Naive thymus-derived CD4-positive, alpha-beta T cell (primary cell): ENCODE measurements around the gene ZNF331. TPM values are rescaled to one million over a fixed set of nuclear protein-coding genes. Genes with fewer than 3 reads are reported as not detected.
"Not testable (repeated sequence)": the region's sequence is repeated elsewhere in the genome, so short reads cannot be mapped to it uniquely, and the experiment has no call there.

Experiments
- ATAC-seq: fragments of 150-1000 bp; cut with Tn5 transposase; 2 replicates; pipeline ENCODE4 v1.10.0; 2021; ENCODE audit warnings: mild to moderate bottlenecking, moderate library complexity
- CTCF ChIA-PET: fragments of 350-600 bp; sonication (Branson Sonifier 250); formaldehyde crosslinking; loops from one replicate; lab custom pipeline; 2021; ENCODE audit warnings: antibody characterized with exemption; lab: Charles Lee
- POLR2A ChIA-PET: fragments of 350-600 bp; sonication (Branson Sonifier 250); formaldehyde crosslinking; loops from one replicate; lab custom pipeline; 2021; ENCODE audit warnings: antibody characterized with exemption, inconsistent platforms; lab: Charles Lee
- DNase-seq, 9 donors: peaks; one replicate each; pipeline versions ENCODE4 v3.0.0 to v3.0.0-alpha.2; 2020 to 2022; ENCODE audit warnings: mixed read lengths in 1 of 9
- H3K27ac ChIP-seq: one replicate; pipeline ENCODE4 v1.7.0; 2013; ENCODE audit warnings: mild to moderate bottlenecking, low read depth, low read length, moderate library complexity
- H3K27me3 ChIP-seq, 2 donors: one replicate each; pipeline ENCODE4 v1.7.0; 2013; ENCODE audit warnings: low read length in 2 of 2, mild to moderate bottlenecking in 2 of 2, moderate library complexity in 2 of 2; ENCODE audit not compliant: control insufficient read depth in 2 of 2, insufficient read depth in 2 of 2
- H3K36me3 ChIP-seq, 3 experiments: 1 replicate in 2 of 3; 2 replicates in 1 of 3; pipeline ENCODE4 v1.7.0; 2013; ENCODE audit warnings: low read length in 3 of 3, mild to moderate bottlenecking in 3 of 3, moderate library complexity in 1 of 3; ENCODE audit not compliant: insufficient read depth in 3 of 3, control insufficient read depth in 2 of 3
- H3K4me1 ChIP-seq, 2 donors: one replicate each; pipeline ENCODE4 v1.7.0; 2013; ENCODE audit warnings: low read length in 2 of 2, mild to moderate bottlenecking in 2 of 2, moderate library complexity in 1 of 2; ENCODE audit not compliant: control insufficient read depth in 2 of 2, insufficient read depth in 2 of 2
- H3K4me3 ChIP-seq: 2 replicates; pipeline ENCODE4 v1.7.0; 2013; ENCODE audit warnings: mild to moderate bottlenecking, low read length
- H3K9me3 ChIP-seq, 3 experiments: 1 replicate in 2 of 3; 2 replicates in 1 of 3; pipeline ENCODE4 v1.7.0; 2013; ENCODE audit warnings: low read length in 3 of 3; ENCODE audit not compliant: control insufficient read depth in 2 of 3
- H3K27ac Mint-ChIP-seq, 9 donors: one replicate each; pipeline ENCODE4 v1.8.0; 2020 to 2022; ENCODE audit warnings: mixed read lengths in 9 of 9, mild to moderate bottlenecking in 8 of 9, moderate library complexity in 5 of 9, inconsistent platforms in 2 of 9
- H3K27me3 Mint-ChIP-seq, 5 donors: one replicate each; pipeline ENCODE4 v1.8.0; 2021 to 2022; ENCODE audit warnings: mixed read lengths in 5 of 5, mild to moderate bottlenecking in 1 of 5
- H3K36me3 Mint-ChIP-seq, 5 donors: one replicate each; pipeline ENCODE4 v1.8.0; 2020 to 2022; ENCODE audit warnings: mixed read lengths in 5 of 5, mild to moderate bottlenecking in 3 of 5, inconsistent platforms in 1 of 5
- H3K4me1 Mint-ChIP-seq, 7 donors: one replicate each; pipeline ENCODE4 v1.8.0; 2020 to 2022; ENCODE audit warnings: mixed read lengths in 7 of 7, mild to moderate bottlenecking in 3 of 7, inconsistent platforms in 1 of 7
- H3K4me3 Mint-ChIP-seq, 10 donors: one replicate each; pipeline ENCODE4 v1.8.0; 2020 to 2022; ENCODE audit warnings: mild to moderate bottlenecking in 10 of 10, mixed read lengths in 10 of 10, moderate library complexity in 6 of 10, inconsistent platforms in 2 of 10
- H3K9me3 Mint-ChIP-seq, 11 donors: one replicate each; pipeline ENCODE4 v1.8.0; 2020 to 2022; ENCODE audit warnings: mixed read lengths in 11 of 11, mild to moderate bottlenecking in 4 of 11, inconsistent platforms in 1 of 11, moderate library complexity in 1 of 11
- intact Hi-C, 2 donors: fragments of 100-400 bp; cut with micrococcal nuclease; formaldehyde crosslinking; loops; one replicate each; pipeline ENCODE4 v1.15.1; 2023
- polyA plus RNA-seq, 2 donors: library from polyadenylated mRNA; unstranded; fragments of 300-500 nt; fragmentation: Illumina TruSeq; gene quantifications; one replicate each; pipeline ENCODE4 v1.2.3, GENCODE V29; 2021
- total RNA-seq, 6 experiments: library from RNA in 5 of 6; stranded (reverse) in 5 of 6; gene quantifications; 1 replicate in 5 of 6; 2 replicates in 1 of 6; pipeline ENCODE4 v1.2.3 and lab custom pipeline; 2021 to 2026

ZNF331 gene
- total and polyA plus RNA-seq, 7 experiments from 2014 or later = 18.1 to 318 (median 68.0) TPM

GRCh38 chr19:53504365-53504703 lies 33.6 kb upstream of the ZNF331 start:
- H3K27me3 ChIP-seq, H3K4me1 Mint-ChIP-seq, H3K9me3 ChIP-seq, H3K36me3 ChIP-seq, H3K4me1 ChIP-seq, intact Hi-C loops, POLR2A ChIA-PET, CTCF ChIA-PET, H3K4me3 ChIP-seq, H3K4me3 Mint-ChIP-seq, H3K27ac Mint-ChIP-seq, H3K27ac ChIP-seq: not testable (repeated sequence)
- DNase-seq (peak in 1 of 9 donors; percentile 8), ATAC-seq (peak; percentile 42)
- peaks cover 0 to 41% (median 26%) of the 10 kb centered on the region in 5 donors for H3K27me3 Mint-ChIP-seq
- H3K9me3 Mint-ChIP-seq = peaks cover 0 to 62% (median 18%) of the 10 kb centered on the region in 11 donors
- peaks cover 0 to 16% (median 7%) of the 10 kb centered on the region in 5 donors for H3K36me3 Mint-ChIP-seq

GRCh38 chr19:53504885-53505284 lies 33.1 kb upstream of the ZNF331 start:
- H3K27me3 ChIP-seq = no peaks in the 10 kb centered on the region
- no peaks in the 10 kb centered on the region for H3K4me1 ChIP-seq
- Mint-ChIP-seq H3K36me3 (peaks cover 0 to 16% (median 7%) of the 10 kb centered on the region in 5 donors), H3K27ac (no peak overlapping the region), H3K27me3 (peaks cover 0 to 41% (median 26%) of the 10 kb centered on the region in 5 donors), H3K4me1 (peaks cover 0 to 2% (median 0%) of the 10 kb centered on the region in 7 donors), H3K9me3 (peaks cover 0 to 61% (median 17%) of the 10 kb centered on the region in 11 donors), H3K4me3 (no peak overlapping the region)
- CTCF ChIA-PET = no interaction called here
- no peak for DNase-seq
- H3K27ac ChIP-seq = no peak overlapping the region
- POLR2A ChIA-PET = no interaction called here
- H3K4me3 ChIP-seq = no peak overlapping the region
- ATAC-seq = no peak
- no peaks in the 10 kb centered on the region for H3K9me3 ChIP-seq
- intact Hi-C loops = no loop called here
- no peaks in the 10 kb centered on the region for H3K36me3 ChIP-seq

GRCh38 chr19:53506728-53507127 lies 31.2 kb upstream of the ZNF331 start:
- Histone ChIP-seq H3K4me3 (no peak overlapping the region), H3K36me3 (no peaks in the 10 kb centered on the region), H3K9me3 (no peaks in the 10 kb centered on the region), H3K27me3 (no peaks in the 10 kb centered on the region), H3K4me1 (no peaks in the 10 kb centered on the region), H3K27ac (no peak overlapping the region)
- ChIA-PET POLR2A (no interaction called here), CTCF (no interaction called here)
- peak overlapping the region in 1 of 10 donors; percentile 13 for H3K4me3 Mint-ChIP-seq
- DNase-seq = no peak
- H3K4me1 Mint-ChIP-seq = peaks cover 0 to 2% (median 0%) of the 10 kb centered on the region in 7 donors
- no peak for ATAC-seq
- H3K9me3 Mint-ChIP-seq = peaks cover 0 to 47% (median 17%) of the 10 kb centered on the region in 11 donors
- intact Hi-C loops = no loop called here
- peaks cover 0 to 10% (median 4%) of the 10 kb centered on the region in 5 donors for H3K36me3 Mint-ChIP-seq
- H3K27me3 Mint-ChIP-seq = peaks cover 0 to 30% (median 21%) of the 10 kb centered on the region in 5 donors
- H3K27ac Mint-ChIP-seq = no peak overlapping the region

- no peaks in the 10 kb centered on the region for H3K4me1 ChIP-seq
- CTCF ChIA-PET = no interaction called here
These were observed 30.2 kb upstream of the ZNF331 start for GRCh38 chr19:53507523-53508442.

GRCh38 chr19:53509443-53509842 lies 28.5 kb upstream of the ZNF331 start:
- H3K36me3 Mint-ChIP-seq = peaks cover 0 to 6% (median 4%) of the 10 kb centered on the region in 5 donors
- no peak overlapping the region for H3K27ac Mint-ChIP-seq
- POLR2A ChIA-PET = no interaction called here

More at GRCh38 chr19:53507523-53508442, 30.2 kb upstream of the ZNF331 start:
- H3K27me3 Mint-ChIP-seq = peaks cover 0 to 26% (median 15%) of the 10 kb centered on the region in 5 donors
- intact Hi-C loops = no loop called here
- no peak overlapping the region for H3K4me3 Mint-ChIP-seq
- H3K9me3 ChIP-seq = no peaks in the 10 kb centered on the region
- ATAC-seq = no peak
- no peak overlapping the region for H3K27ac ChIP-seq
- no peaks in the 10 kb centered on the region for H3K36me3 ChIP-seq
- H3K9me3 Mint-ChIP-seq = peaks cover 0 to 37% (median 12%) of the 10 kb centered on the region in 11 donors
- no peak overlapping the region for H3K4me3 ChIP-seq
- H3K27ac Mint-ChIP-seq = no peak overlapping the region
- DNase-seq = no peak
- H3K36me3 Mint-ChIP-seq = peaks cover 0 to 7% (median 4%) of the 10 kb centered on the region in 5 donors
- no peaks in the 10 kb centered on the region for H3K27me3 ChIP-seq
- H3K4me1 Mint-ChIP-seq = peaks cover 0 to 5% (median 0%) of the 10 kb centered on the region in 7 donors
- POLR2A ChIA-PET = no interaction called here

GRCh38 chr19:53509845-53510244 lies 28.1 kb upstream of the ZNF331 start:
- Histone ChIP-seq H3K4me1 (no peaks in the 10 kb centered on the region), H3K9me3 (no peaks in the 10 kb centered on the region), H3K36me3 (no peaks in the 10 kb centered on the region), H3K27ac (no peak overlapping the region), H3K4me3 (no peak overlapping the region), H3K27me3 (no peaks in the 10 kb centered on the region)
- Mint-ChIP-seq H3K27ac (no peak overlapping the region), H3K27me3 (peaks cover 0 to 21% (median 11%) of the 10 kb centered on the region in 5 donors), H3K36me3 (peaks cover 0 to 6% (median 3%) of the 10 kb centered on the region in 5 donors), H3K4me3 (no peak overlapping the region), H3K9me3 (peaks cover 0 to 25% (median 8%) of the 10 kb centered on the region in 11 donors), H3K4me1 (peaks cover 0 to 5% (median 0%) of the 10 kb centered on the region in 7 donors)
- no peak for DNase-seq
- CTCF ChIA-PET = interaction anchor here (1.4 to 1.6 kb wide), 3 partner anchors 10 to 314 kb away, joined by 3 to 10 read pairs (median 6); no protein-coding TSS in a partner anchor
- POLR2A ChIA-PET = no interaction called here
- no peak for ATAC-seq
- intact Hi-C loops = no loop called here

More at GRCh38 chr19:53509443-53509842, 28.5 kb upstream of the ZNF331 start:
- DNase-seq (no peak), ATAC-seq (no peak)
- H3K9me3 ChIP-seq = no peaks in the 10 kb centered on the region
- H3K4me1 Mint-ChIP-seq = peaks cover 0 to 5% (median 0%) of the 10 kb centered on the region in 7 donors
- no peaks in the 10 kb centered on the region for H3K27me3 ChIP-seq
- no peak overlapping the region for H3K4me3 Mint-ChIP-seq
- peaks cover 0 to 25% (median 13%) of the 10 kb centered on the region in 5 donors for H3K27me3 Mint-ChIP-seq
- no peak overlapping the region for H3K4me3 ChIP-seq
- CTCF ChIA-PET = interaction anchor here (0.6 to 1.6 kb wide), 2 partner anchors 85 to 1708 kb away, joined by 4 to 10 read pairs; no protein-coding TSS in a partner anchor
- no peak overlapping the region for H3K27ac ChIP-seq
- no peaks in the 10 kb centered on the region for H3K36me3 ChIP-seq
- H3K9me3 Mint-ChIP-seq = peaks cover 0 to 29% (median 12%) of the 10 kb centered on the region in 11 donors
- intact Hi-C loops = no loop called here
- H3K4me1 ChIP-seq = no peaks in the 10 kb centered on the region
